Activated CD4-positive, alpha-beta T cell treated with anti-CD3 and anti-CD28 coated beads, Interleukin-2, amount 10 ng/mL, durations not matched to agents 7 days and 5 days (primary cell): ENCODE measurements around the gene BCL7C. TPM values are rescaled to one million over a fixed set of nuclear protein-coding genes. Genes with fewer than 3 reads are reported as not detected.
"Not testable (repeated sequence)": the region's sequence is repeated elsewhere in the genome, so short reads cannot be mapped to it uniquely, and the experiment has no call there.

Experiments
- CTCF ChIA-PET: fragments of 350-600 bp; sonication (Branson Sonifier 250); formaldehyde crosslinking; loops from one replicate; lab custom pipeline; 2021; ENCODE audit warnings: antibody characterized with exemption; lab: Charles Lee
- POLR2A ChIA-PET: fragments of 350-600 bp; sonication (Branson Sonifier 250); formaldehyde crosslinking; loops from one replicate; lab custom pipeline; 2021; ENCODE audit warnings: antibody characterized with exemption; lab: Charles Lee
- DNase-seq: peaks from one replicate; pipeline ENCODE4 v3.0.0-alpha.2; 2020
- H3K27ac Mint-ChIP-seq: one replicate; pipeline ENCODE4 v1.8.0; 2021; ENCODE audit warnings: mild to moderate bottlenecking, moderate library complexity, mixed read lengths
- H3K27me3 Mint-ChIP-seq: one replicate; pipeline ENCODE4 v1.8.0; 2021; ENCODE audit warnings: mixed read lengths
- H3K36me3 Mint-ChIP-seq: one replicate; pipeline ENCODE4 v1.8.0; 2021; ENCODE audit warnings: low read depth, mixed read lengths
- H3K4me1 Mint-ChIP-seq: one replicate; pipeline ENCODE4 v1.8.0; 2021; ENCODE audit warnings: mixed read lengths
- H3K4me3 Mint-ChIP-seq: one replicate; pipeline ENCODE4 v1.8.0; 2021; ENCODE audit warnings: mild to moderate bottlenecking, moderate library complexity, mixed read lengths
- H3K9me3 Mint-ChIP-seq: one replicate; pipeline ENCODE4 v1.8.0; 2021; ENCODE audit warnings: mixed read lengths
- total RNA-seq, 2 experiments: library from RNA; stranded (reverse); gene quantifications; one replicate each; pipeline ENCODE4 v1.2.3, GENCODE V29; 2021

The BCL7C gene
- total RNA-seq, 2 experiments from 2014 or later: 21.8 to 22.1 TPM

DNA sequence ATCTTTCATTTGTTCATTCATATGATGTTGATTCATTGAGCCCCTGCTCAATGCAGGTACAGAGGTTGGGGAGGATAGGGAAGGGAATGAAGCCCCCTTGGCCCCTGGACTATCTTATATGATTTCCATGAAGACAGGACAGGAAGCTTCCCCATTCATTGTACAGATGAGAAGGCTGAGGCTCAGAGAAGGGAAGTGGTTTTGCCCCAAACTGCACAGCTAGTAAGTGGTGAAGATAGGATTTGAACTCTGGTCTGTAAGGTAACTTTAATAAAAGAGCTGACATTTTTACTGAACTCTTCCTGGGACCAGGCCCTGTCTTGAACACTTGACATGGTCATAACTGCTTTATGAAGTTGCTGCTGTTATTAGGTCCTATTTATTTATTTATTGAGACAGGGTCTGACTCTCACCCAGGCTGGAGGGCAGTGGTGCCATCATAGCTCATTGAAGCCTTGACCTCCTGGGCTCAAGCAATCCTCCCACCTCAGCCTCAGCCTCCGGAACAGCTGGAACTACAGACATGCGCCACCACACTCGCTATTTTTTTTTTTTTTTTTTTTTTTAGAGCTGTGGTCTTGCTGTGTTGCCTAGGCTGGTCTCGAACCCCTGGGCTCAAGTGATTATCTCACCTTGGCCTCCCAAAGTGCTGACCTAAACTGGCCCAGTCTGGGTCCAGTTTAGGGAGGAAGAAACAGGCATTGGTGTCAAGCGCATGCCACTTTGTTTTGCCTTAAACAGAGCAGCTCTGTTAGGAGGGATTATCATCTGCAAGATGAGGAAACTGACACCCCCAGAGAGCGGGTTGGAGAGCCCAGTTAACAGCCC, 7.5 kb upstream of the BCL7C start:
- Mint-ChIP-seq H3K27me3 (no peaks in the 10 kb centered on the region), H3K27ac (peak overlapping the region; percentile 89), H3K36me3 (peaks cover 6% of the 10 kb centered on the region), H3K4me3 (peak overlapping the region; percentile 67), H3K4me1 (peaks cover 56% of the 10 kb centered on the region), H3K9me3 (peaks cover 3% of the 10 kb centered on the region)
- ChIA-PET CTCF (interaction anchor here (0.5 to 4.0 kb wide), 42 partner anchors 9 to 333 kb away, joined by 3 to 46 read pairs (median 4); no protein-coding TSS in a partner anchor), POLR2A (interaction anchor here (0.6 to 2.6 kb wide), 4 partner anchors 16 to 97 kb away, joined by 3 to 12 read pairs (median 7); no protein-coding TSS in a partner anchor)
- DNase-seq: peak; percentile 22

DNA sequence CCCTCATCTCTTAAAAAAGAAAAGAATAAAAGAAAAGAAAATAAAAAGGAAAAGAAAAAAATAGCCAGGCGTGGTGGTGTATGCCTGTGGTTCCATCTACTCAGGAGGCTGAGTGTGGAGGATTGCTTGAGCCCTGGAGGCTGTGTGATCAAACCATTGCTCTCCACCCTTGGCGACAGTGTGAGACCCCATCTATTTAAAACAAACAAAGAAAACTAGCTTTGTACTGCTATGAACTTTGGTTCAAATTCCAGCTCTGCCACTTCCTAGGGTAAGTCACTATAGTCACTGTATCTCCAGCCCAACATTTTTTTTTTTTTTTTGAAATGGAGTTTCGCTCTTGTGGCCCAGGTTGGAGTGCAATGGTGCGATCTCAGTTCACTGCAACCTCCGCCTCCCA, 6.7 kb upstream of the BCL7C start:
- peaks cover 6% of the 10 kb centered on the region for H3K36me3 Mint-ChIP-seq
- ChIA-PET CTCF (interaction anchor here (0.6 to 4.0 kb wide), 18 partner anchors 8 to 61 kb away, joined by 3 to 46 read pairs (median 6); no protein-coding TSS in a partner anchor), POLR2A (interaction anchor here (0.6 to 2.6 kb wide), 2 partner anchors 26 to 196 kb away, joined by 7 to 11 read pairs; no protein-coding TSS in a partner anchor)
- H3K9me3 Mint-ChIP-seq: peaks cover 3% of the 10 kb centered on the region
- H3K27me3 Mint-ChIP-seq: no peaks in the 10 kb centered on the region
- H3K4me1 Mint-ChIP-seq: peaks cover 64% of the 10 kb centered on the region
- H3K27ac Mint-ChIP-seq: peak overlapping the region; percentile 54
- no peak overlapping the region for H3K4me3 Mint-ChIP-seq
- DNase-seq: no peak

GRCh38 chr16:30899794-30900193, 5.9 kb upstream of the BCL7C start:
- CTCF ChIA-PET: interaction anchor here (1.1 to 4.0 kb wide), 4 partner anchors 30 to 60 kb away, joined by 3 to 46 read pairs (median 4); no protein-coding TSS in a partner anchor

DNA sequence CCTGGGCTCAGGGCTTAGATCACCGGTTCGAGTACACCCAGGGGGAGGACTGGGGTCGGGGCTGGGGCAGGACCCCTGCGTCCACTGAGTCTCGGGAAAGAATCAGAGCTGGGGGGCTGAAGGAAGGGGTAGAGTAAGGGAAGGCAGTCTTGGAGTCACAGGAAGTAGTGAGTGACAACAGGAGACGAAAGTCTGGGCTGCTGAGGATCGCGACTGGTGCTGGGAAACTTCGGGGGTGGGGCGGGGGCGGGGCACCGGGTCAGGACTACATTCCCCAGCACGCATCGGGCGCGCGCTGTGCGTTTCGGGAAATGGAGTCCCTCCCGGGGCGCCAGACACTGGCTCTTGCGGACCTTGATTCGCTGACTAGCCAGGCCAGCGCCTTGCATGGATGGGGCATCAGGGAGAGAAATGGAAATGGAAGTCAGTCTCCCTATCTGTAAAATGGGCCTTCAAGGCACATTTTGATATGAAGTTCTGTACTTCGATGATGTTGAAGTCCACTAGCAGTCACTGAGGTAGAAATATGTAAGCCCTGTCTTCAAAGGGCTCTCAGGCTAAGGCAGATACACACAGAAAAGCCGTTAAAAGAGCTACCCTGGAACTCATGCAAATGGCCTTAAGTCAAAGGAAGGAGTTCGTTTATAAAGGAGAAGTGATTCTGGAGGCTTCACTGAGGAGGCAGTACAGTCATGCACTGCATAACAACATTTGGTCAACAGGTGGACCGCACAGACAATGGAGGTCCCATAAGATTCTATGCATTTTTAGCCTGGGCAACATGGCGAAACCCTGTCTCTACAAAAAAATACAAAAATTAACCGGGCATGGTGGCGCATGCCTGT, 3.2 kb upstream of the BCL7C start:
- H3K4me1 Mint-ChIP-seq: peaks cover 67% of the 10 kb centered on the region
- POLR2A ChIA-PET: no interaction called here

More at GRCh38 chr16:30899794-30900193, 5.9 kb upstream of the BCL7C start:
- POLR2A ChIA-PET: no interaction called here
- H3K27ac Mint-ChIP-seq: no peak overlapping the region
- no peak overlapping the region for H3K4me3 Mint-ChIP-seq
- peaks cover 70% of the 10 kb centered on the region for H3K4me1 Mint-ChIP-seq
- no peaks in the 10 kb centered on the region for H3K27me3 Mint-ChIP-seq
- peaks cover 6% of the 10 kb centered on the region for H3K36me3 Mint-ChIP-seq
- no peak for DNase-seq
- H3K9me3 Mint-ChIP-seq: peaks cover 3% of the 10 kb centered on the region

DNA sequence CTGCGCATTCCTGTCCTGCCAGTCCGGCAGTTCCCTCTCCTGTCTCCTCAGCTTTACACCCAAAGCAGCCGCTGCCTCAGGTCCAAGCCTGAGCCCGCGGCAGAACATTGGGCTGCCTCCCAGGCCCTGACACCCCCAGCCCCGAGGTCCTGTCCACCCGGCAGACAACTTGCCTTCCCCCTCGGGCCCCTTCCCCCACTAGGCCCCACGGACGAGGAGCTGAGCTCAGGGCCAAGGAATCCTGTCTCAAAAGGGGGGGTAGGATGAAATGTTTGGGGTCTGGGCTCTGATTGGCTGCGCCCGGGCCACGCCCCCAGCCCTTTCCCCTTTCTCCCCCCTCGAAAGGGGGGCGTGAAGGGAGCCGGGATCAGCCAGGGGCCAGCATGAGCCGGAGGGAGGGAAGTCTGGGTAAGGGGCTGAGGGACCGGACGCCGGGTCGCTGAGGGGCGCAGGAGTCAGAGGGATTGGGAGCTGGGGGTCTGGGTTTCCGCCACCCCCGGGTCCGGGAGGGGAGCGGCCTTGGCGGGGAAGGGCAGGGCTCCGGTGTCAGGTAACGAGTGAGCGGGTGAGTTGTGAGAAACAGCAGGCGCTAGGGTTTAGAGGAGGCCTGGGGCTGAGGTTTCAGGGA, 2.5 kb upstream of the BCL7C start, which contains the start of gene CTF1:
CTF1 (plus strand) TSS at position 354 of the 628 bp plus-strand sequence; CDS start at position 384, 30 bp downstream.
- H3K4me3 Mint-ChIP-seq: peak within 1 kb of the TSS; percentile 51
- ChIA-PET CTCF (no interaction called here), POLR2A (no interaction called here)
- H3K4me1 Mint-ChIP-seq: peaks cover 65% of the 10 kb centered on the region
- DNase-seq: no peak
- peak within 1 kb of the TSS; percentile 86 for H3K27ac Mint-ChIP-seq
- no peaks in the 10 kb centered on the region for H3K9me3 Mint-ChIP-seq
- H3K27me3 Mint-ChIP-seq: no peaks in the 10 kb centered on the region
- H3K36me3 Mint-ChIP-seq: peaks cover 6% of the 10 kb centered on the region

More for the DNA sequence above, 3.2 kb upstream of the BCL7C start:
- no peaks in the 10 kb centered on the region for H3K27me3 Mint-ChIP-seq
- CTCF ChIA-PET: interaction anchor here (1.4 to 2.1 kb wide), 2 partner anchors 24 to 52 kb away, joined by 3 to 6 read pairs; no protein-coding TSS in a partner anchor
- H3K9me3 Mint-ChIP-seq: no peaks in the 10 kb centered on the region
- H3K36me3 Mint-ChIP-seq: peaks cover 4% of the 10 kb centered on the region
- peak overlapping the region; percentile 86 for H3K27ac Mint-ChIP-seq
- DNase-seq: peak; percentile 83
- peak overlapping the region; percentile 51 for H3K4me3 Mint-ChIP-seq

GRCh38 chr16:30895627-30896260, 1.9 kb upstream of the BCL7C start:
- Mint-ChIP-seq H3K27ac (peak overlapping the region; percentile 70), H3K36me3 (peaks cover 9% of the 10 kb centered on the region), H3K4me3 (no peak overlapping the region), H3K9me3 (no peaks in the 10 kb centered on the region), H3K4me1 (peaks cover 61% of the 10 kb centered on the region), H3K27me3 (no peaks in the 10 kb centered on the region)
- ChIA-PET POLR2A (no interaction called here), CTCF (interaction anchor here (0.6 kb wide), 1 partner anchor 711 kb away, joined by 4 read pairs; no protein-coding TSS in a partner anchor)
- no peak for DNase-seq

GRCh38 chr16:30894540-30895368, 877 bp upstream of the BCL7C start:
- Mint-ChIP-seq H3K9me3 (no peaks in the 10 kb centered on the region), H3K27ac (peak overlapping the region; percentile 88), H3K4me1 (peaks cover 55% of the 10 kb centered on the region), H3K36me3 (peaks cover 14% of the 10 kb centered on the region), H3K4me3 (peak overlapping the region; percentile 74), H3K27me3 (no peaks in the 10 kb centered on the region)
- ChIA-PET CTCF (no interaction called here), POLR2A (no interaction called here)
- DNase-seq: no peak

GRCh38 chr16:30893417-30893743, 497 bp downstream of the BCL7C start:
- H3K4me1 Mint-ChIP-seq: peaks cover 52% of the 10 kb centered on the region
- peaks cover 20% of the 10 kb centered on the region for H3K36me3 Mint-ChIP-seq
- no peaks in the 10 kb centered on the region for H3K27me3 Mint-ChIP-seq
- H3K9me3 Mint-ChIP-seq: no peaks in the 10 kb centered on the region
- CTCF ChIA-PET: interaction anchor here (0.6 to 4.7 kb wide), 3 partner anchors 8 to 93 kb away, joined by 3 to 29 read pairs (median 21); no protein-coding TSS in a partner anchor
- POLR2A ChIA-PET: no interaction called here
- peak overlapping the region; percentile 81 for H3K4me3 Mint-ChIP-seq
- peak overlapping the region; percentile 90 for H3K27ac Mint-ChIP-seq
- no peak for DNase-seq

DNA sequence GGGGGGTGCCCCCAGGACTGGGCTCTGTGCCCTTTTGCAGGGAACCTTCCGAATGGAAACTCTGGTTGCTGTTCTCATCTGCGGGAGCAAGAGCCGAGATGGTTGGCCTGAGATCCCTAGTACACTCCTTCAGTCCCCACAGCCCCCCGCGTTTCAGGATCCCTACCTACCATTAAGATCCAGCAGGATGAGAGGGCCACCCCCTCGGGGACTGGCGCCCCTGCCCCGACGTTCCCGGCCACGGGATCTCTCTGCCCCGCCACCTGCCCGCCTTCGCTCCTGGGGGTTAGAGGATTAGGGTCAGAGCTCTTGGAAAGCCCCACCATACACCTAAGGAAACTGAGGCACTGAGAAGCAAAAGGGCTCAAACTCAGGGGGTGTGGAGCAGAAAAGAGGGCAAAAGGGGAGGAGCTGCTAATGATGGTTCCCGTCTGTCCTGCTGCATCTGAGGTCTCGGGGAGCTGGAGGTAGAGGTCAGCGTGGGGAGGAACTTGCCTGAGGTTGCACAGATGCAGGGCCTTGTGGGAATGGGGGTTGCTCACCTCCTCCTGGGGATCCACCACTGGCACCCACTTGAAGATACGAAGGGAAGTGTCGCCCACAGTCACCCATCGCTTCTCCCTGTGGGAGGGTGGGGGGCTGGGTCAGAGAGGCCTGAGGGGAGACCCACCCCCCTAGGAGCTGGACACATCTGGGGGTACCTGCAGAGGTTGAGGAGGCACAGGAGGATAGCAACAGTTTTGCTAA, 1.0 kb downstream of the BCL7C start:
- DNase-seq: no peak
- ChIA-PET CTCF (interaction anchor here (0.6 to 4.7 kb wide), 4 partner anchors 9 to 93 kb away, joined by 3 to 29 read pairs (median 12); no protein-coding TSS in a partner anchor), POLR2A (no interaction called here)
- peak overlapping the region; percentile 90 for H3K27ac Mint-ChIP-seq
- peak overlapping the region; percentile 81 for H3K4me3 Mint-ChIP-seq
- H3K36me3 Mint-ChIP-seq: peaks cover 20% of the 10 kb centered on the region
- no peaks in the 10 kb centered on the region for H3K9me3 Mint-ChIP-seq
- H3K27me3 Mint-ChIP-seq: no peaks in the 10 kb centered on the region
- peaks cover 52% of the 10 kb centered on the region for H3K4me1 Mint-ChIP-seq

DNA sequence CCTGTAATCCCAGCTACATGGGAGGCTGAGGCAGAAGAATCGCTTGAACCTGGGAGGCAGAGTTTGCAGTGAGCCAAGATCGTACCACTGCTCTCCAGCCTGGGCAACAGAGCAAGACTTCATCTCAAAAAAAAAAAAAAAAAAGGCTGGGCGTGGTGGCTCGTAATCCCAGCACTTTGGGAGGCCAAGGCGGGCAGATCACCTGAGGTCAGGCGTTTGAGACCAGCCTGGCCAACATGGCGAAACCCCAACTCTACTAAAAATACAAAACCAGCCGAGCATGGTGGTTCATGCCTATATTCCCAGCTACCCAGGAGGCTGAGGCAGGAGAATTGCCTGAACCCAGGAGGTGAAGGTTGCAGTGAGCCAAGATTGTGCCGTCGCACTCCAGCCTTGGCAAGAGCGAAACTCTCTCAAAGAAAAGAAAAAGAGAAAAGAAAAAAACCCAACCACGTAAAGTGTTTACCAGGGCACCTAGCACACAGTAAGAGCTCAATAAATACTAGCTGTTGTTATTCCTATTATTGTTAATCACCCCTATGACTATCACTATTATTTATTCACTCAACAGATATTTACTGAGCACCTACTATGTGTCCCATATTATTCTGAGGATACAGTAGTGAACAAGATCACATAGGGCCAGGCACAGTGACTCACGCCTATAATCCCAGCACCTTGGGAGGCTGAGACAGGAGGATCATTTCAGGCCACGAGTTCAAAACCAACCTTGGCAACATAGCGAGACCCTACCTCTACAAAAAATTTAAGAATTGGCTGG, 2.6 kb downstream of the BCL7C start:
- Mint-ChIP-seq H3K36me3 (peaks cover 20% of the 10 kb centered on the region), H3K4me1 (peaks cover 38% of the 10 kb centered on the region), H3K27ac (peak overlapping the region; percentile 22)
- POLR2A ChIA-PET, DNase-seq, H3K27me3 Mint-ChIP-seq, H3K4me3 Mint-ChIP-seq, H3K9me3 Mint-ChIP-seq: not testable (repeated sequence)
- CTCF ChIA-PET: interaction anchor here (1.2 to 4.7 kb wide), 3 partner anchors 10 to 88 kb away, joined by 3 to 29 read pairs (median 21); no protein-coding TSS in a partner anchor
